IPS-NIHi7 (cell line): ENCODE measurements around the gene SDHB.

Experiments
- DNase-seq: peaks from one replicate; pipeline ENCODE4 v3.0.0; 2012; ENCODE audit warnings: mixed read lengths; ENCODE audit errors: extremely low spot score

SDHB gene

DNA sequence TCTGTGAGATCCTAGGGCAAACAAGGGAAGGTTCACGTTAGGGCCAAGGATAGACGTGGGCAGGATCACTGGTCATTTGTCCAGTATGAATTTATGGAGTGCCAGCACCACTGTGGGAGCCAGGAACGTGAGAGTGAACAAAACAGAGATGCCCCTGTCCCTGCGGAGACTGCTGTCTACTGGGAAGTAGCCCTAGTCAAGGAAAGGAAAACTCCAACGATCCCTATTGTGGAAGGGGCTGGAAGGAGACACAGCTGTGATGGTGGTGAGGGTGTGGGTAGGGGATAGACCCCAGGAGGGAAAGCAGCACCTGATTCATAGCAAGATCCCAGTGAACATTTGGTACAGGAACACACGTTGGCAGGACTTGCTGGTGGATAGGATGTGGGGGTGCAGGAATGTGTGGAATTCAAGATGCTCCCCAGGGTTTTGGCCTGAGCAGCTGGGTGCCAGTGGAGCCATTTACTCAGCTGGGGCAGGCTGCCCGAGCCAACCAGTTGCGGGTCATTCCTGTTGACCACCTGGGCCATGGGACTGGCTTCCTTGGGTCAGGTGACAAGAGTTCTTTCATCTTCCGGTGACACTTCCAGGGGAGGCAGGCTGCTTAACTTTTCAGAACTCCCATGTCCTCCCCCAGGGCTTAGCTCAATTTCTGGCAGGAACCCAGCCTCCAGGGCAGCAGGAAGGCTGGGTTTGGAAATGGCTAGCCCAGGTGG lies 40.9 kb downstream of the SDHB start:
- DNase-seq = no peak

- DNase-seq = peak; percentile 93
These were observed 42.2 kb downstream of the SDHB start, which contains the start of gene ATP13A2 for GRCh38 chr1:17011439-17012307. ATP13A2 (minus strand) TSS chr1:17011928; CDS start chr1:17011738, 190 bp downstream.

- no peak for DNase-seq
These were observed 42.8 kb downstream of the SDHB start for GRCh38 chr1:17011092-17011438.

GRCh38 chr1:17009706-17010105 lies 44.1 kb downstream of the SDHB start:
- no peak for DNase-seq

DNA sequence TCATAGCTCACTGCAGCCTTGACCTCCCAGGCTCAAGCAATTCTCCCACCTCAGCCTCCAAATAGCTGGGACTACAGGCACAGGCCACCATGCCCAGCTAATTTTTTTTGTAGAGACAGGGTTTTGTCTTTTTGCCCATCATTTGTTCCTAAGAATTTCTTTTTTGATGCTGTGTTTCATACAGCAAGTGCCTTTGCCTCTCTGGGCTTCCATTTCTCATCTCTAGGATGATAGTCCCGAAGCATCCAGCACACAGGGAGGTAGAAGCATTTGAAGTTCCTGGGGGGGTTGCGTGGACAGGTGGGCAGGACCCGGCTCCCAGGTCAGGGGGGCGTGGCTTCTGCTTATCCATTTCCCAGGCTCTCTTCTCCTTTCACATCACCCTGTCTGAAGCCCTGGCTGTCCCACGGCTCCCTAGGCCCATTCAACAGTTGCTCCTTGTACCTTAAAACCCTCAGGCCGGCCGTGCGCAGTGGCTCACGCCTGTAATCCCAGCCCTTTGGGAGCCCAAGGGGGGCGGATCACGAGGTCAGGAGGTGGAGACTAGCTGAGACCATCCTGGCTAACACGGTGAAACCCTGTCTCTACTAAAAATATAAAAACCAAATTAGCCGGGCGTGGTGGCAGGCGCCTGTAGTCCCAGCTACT lies 45.5 kb downstream of the SDHB start:
- DNase-seq = no peak

GRCh38 chr1:17007121-17007520 lies 46.7 kb downstream of the SDHB start:
- DNase-seq = peak; percentile 60

DNA sequence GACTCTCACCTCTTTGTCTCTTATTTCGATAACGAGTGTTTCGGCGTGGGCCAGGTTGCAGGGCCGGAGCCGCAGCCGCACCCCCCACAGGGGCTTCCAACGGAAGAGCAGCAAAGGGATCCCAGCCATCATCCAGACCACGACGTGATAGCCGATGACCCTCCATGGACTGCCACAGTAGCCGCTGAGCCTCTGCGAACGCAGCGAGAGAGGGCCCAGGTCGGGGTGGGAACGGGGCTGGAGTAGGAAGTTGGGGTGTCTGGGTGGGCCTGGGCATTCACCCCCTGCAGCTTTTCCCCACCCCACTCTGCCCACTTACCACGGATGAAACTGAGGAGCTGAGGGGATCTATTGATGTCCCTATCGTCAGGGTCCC lies 48.5 kb downstream of the SDHB start:
- no peak for DNase-seq

DNA sequence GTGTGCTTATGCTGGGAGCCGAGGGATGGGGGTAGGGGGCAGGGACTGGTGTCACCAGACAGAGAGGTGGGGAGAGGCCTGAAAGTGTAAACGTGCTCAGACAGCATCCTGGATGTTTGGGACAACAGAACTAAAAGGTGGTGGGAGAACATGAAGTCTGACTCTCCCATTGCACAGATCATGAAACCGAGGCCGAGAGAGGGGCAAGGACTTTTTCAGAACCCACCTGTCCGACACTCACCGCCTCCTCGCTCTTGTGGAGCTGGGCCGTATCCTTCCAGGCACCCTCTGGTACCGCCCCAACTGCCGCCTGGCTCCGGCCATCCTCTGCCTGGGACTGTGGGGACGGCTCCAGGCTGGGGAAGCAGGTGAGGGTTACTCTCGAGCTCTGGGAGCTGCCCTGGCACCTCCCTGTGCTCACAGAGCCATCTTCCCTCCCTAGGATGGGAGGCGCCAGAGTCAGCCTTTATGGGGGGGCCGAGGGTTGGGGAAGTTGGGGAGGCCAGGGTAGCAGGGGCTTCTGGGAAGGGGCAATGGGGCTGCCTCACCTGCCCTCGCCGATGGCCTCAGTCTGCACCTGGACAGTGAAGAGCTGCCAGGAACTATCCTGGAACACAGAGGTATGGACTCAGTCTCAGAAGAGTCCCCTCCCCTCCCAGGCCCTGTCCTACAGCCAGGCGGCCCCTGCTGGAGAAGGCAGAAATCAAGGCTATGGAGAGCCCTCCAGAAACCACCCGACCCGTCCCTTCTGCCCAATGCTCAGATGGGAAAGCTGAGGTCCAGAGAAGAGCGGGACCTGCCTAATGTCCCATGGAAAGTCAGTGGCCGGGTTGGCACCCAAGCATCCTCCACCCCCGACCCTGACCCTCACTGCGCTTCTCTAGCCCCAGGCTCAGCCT lies 49.1 kb downstream of the SDHB start:
- DNase-seq = peak; percentile 52

DNA sequence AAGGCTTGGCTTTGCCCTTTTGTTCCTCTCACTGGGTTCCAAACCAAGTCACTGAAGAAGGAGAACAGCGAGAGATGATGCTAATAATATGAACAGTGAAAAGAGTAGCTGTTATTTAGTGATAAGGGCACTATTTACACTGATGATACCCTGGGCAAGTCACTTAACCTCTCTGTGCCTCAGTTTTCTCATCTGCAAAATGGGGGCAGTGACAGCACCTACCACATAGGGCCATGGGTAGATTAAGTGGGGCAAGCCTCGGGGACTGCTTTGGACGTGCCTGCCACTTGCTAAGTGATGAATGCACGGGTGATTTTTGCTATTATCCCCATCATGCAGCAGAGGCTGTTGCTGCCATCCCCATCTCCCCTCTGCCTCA lies 51.3 kb downstream of the SDHB start:
- no peak for DNase-seq

DNA sequence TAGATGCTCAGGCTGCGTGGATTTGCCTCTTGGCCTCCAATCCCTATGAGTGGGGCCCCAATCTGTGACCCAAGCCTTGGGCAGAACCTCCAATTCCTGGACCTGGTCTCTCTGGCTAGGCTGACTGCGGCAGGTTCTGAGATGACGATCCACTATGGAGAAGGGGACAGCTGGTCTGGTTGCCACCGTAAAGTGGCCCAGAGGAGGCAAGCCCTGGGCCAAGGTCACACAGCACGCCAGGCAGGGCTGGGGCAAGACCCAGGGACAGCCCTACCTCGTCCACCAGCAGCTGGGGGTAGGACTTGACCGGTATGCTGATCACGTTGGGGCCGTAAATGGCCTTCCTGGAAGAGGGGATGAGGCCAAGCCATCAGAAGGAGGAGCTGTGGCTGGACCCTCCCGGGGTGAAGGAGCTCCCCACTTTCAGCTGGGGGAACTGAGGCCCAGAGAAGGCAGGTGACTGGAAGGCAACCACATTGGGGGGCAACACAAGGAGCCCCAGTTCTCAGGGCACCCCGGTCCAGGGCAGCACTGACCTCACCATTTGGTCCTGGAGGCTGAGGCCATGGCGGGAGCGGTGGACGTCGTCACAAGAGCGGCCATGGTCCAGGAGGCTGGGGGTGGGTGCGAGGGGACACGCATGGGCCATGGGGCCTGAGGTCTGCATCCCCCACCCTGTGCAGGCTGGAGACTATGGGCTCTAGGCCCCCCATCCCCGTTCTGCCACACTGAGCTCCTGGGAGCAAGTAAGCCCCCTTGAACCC lies 51.9 kb downstream of the SDHB start:
- DNase-seq = no peak

DNA sequence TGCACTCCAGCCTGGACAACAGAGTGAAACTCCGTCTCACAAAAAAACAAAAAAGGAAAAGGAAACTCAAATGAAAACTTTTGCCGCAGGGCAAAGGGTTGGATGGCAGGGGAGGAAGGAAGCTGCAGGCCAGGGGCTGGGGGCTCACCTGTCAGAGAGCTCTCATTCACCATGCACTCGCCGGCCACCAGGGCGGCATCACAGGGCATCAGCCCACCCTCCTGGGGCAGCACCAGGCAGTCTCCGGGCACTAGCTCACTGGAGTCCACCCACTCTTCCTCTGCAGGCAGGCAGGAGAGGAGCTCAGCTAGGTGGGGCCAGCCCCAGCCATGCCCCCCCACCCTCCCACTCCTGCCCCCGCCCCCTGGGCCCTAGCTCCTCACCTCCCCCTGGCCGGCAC lies 54.0 kb downstream of the SDHB start:
- DNase-seq = no peak

DNA sequence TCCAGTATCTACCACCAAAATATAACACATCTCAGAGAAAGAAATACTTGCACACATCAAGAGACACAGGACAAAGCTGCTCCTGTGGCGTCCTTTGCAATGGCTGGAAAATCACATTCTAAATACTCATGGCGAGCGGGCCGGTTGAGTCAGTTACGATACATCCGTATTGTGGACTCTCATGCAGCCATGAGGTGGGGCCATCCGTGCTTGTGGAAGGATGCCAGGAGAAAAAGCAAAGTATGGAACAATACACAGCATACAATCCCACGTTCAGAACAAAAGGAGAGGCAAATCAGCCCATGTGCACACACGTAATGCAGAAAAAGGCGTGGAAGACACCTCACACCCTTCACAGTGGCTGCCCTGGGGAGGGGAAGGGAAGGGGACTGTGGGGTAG lies 55.2 kb downstream of the SDHB start:
- DNase-seq = no peak

DNA sequence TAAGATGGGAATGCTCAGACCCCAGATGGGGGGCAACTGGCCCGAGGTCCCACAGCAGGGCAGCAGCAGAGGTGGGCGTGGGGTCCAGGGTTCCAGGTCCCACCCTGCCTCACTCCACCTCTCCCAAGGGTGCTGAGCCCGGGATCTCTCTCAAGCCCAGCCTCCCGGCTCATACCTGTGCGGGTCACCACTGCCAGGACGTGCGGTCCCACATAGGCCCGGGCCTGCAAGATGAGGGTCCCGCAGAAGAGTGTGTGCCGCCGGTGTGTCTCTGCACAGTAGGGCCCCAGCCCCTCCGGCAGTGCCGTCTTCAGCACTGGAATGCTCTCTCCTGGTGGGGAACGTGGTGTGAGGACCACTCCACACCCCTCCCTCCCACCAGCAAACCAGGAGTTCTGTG lies 57.0 kb downstream of the SDHB start:
- DNase-seq = no peak

DNA sequence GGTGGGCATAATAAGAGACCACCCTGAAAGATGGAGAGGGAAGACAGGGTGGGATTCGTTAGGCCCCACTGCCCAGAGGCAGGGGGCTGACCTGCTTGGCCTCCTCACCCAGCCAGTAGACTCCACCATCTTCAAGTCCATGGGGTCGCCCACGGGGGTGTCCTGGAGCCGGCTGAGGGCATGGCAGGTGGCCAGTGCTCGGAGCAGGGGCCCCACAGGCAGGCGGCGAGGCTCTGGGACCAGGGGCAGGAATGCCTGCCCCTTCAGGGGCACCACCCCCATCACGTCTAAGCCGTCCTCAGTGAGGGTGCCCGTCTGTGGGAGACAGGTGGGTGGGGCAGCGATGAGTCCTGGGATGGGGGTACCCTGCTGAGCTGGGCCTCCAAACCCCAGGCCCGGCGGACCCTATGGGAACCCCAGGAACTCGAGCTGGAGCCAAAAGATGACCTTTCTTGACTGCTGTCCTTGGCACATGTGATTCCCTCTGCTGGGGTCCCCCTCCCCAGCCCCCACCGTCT lies 60.3 kb downstream of the SDHB start:
- no peak for DNase-seq

DNA sequence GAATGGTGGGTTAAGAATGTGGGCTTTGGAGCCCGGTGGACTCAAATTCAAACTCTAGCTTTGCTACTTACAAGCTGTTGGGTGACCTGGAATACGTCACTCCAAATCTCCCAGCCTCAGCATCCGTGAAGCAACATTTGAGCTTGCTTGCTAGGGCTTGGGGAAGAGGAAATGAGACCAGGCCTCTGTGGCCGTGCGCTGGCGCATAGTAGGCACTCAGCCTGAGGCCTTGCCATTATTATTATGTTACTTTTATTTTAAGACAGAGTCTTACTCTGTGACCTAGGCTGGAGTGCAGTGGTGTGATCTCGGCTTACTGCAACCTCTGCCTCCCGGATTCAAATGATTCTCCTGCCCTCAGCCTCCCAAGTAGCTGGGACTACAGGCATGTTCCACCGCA lies 61.2 kb downstream of the SDHB start:
- DNase-seq = no peak

DNA sequence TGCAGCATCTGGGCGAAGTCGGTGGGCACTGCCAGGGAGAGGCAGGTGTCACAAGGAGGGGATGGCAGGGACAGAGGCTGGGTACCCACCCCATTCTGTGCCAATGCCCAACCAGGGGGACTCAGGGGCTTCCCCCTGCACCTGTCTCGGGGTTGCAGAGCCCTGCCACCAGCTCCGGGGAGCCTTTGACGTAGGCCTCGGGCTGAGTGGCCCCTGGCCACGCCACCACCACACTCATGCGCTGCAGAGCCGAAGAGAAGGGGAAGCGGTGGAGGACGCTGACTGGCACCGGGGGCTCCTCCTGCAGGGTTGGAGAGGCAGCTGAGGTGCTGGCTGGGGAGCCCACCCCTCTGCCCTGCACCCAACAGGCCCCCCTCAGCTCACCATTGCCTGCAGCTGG lies 61.7 kb downstream of the SDHB start:
- DNase-seq = no peak

DNA sequence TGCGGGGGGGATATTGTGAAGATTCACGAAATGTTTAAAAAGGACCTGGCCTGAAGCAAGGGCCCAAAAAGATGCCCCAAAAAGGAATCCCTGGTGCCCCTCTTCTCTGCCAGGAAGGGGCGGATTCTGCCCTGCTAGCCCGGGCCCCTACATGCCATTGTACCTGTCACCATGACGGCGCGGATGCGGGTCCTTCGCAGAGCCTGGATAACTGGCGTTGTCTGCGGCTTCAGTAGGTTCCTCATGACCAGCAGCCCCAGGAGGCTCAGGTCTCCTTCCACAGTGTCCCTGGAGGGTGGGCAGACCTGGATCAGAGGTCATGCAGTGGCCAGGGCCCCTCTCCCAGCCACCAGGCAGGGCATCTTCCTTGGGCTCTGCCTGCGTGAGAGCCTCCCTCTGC lies 62.3 kb downstream of the SDHB start:
- DNase-seq = no peak

DNA sequence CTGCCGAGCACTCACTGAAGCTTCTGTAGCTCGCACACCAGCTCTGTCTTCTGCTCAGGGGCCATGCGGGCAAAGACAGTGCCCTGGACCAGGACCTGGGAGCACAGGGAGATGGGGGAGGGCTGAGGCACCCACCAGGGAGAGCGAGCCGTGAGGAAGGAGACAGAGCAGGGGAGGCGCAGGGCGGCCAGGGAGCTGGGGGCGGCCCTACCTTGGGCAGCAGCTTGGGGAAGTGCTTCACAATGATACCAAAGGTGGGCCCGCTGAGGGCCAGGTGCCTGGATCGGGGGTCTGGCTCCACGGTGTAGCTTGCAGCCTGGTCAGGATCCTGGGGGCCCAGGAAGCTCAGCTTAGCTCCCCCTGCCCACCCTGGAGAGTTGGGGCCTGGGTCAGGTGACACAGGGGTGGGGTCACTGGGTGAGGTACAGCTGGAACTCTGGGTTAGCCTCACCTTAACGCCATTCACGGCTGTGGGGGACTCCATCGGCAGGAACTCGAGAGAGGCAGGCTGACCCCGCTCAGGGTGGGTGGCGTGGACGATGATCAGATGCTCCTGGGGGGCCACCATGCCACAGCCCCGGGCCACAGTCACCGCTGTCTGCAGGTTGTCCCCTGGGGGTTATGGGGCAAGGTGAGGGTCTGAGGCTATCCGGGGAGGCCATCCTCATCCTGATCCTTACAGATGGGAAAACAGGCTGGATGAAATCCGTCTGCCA lies 64.0 kb downstream of the SDHB start:
- DNase-seq = no peak

DNA sequence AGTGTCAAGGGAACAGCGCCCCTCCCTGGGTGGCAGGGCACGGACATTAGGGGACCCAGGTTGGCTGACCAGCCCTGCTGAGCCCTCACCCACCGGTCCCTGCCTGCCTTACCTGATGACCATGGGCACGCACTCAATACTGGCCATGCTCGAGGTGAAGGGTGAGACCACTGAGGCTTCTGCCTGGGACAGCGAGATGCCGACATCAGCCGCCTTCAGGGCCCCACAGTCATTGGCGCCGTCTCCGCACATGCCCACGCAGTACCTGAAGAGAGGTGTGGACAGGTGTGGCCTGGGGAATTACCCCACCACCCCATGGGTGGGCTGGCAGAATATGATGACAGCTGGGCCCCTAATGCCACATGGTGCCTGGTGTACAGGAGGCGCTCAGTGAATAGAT lies 65.6 kb downstream of the SDHB start:
- no peak for DNase-seq

DNA sequence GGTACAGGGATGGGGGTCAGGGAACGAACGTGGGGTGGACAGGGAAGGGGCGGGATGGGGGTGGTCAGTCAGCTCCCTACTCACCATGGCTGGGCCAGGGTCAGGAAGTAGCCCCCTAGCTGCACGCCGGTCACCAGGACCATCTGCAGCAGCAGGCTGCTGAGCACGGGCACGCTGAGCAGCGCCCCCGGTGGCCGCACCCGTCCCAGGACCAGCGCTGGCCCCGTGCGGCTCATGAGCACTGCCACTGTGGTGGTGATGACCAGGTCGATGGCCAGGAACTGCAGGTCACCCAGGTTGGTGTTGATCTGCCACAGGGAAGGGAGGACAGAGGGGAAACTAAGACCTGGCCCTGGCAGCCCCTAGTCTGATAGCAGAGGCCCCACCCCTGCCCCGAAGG lies 66.9 kb downstream of the SDHB start:
- peak; percentile 93 for DNase-seq
